GM18505 (cell line): ENCODE data around the gene ZNF813.
"Not testable (repeated sequence)": the region's sequence is repeated elsewhere in the genome, so short reads cannot be mapped to it uniquely, and the experiment has no call there.

Source experiments
- ATAC-seq: cut with Tn5 transposase; IDR thresholded peaks from one replicate; pipeline ENCODE4 v1.9.1; 2021; ENCODE audit not compliant: unreplicated experiment
- POLR2A ChIP-seq: IDR thresholded peaks from 4 replicates; pipeline ENCODE4 v1.6.1; 2011; ENCODE audit warnings: borderline replicate concordance; ENCODE audit not compliant: insufficient read depth, insufficient read length; ENCODE audit errors: extremely low read depth

The ZNF813 gene

GRCh38 chr19:53467485-53468262 lies at the start of gene ZNF813:
TSS of gene ZNF813 (plus strand) at chr19:53467733. CDS start at chr19:53483823, 16,090 bp downstream.
- ATAC-seq = peak; percentile 88

GRCh38 chr19:53420520-53421315 lies 46.8 kb upstream of the ZNF813 start:
- not testable (repeated sequence) for ATAC-seq

More at GRCh38 chr19:53467485-53468262, at the start of gene ZNF813:
- TF ChIP-seq POLR2A = peak; percentile 74

- TF ChIP-seq POLR2A = no peak
- no peak for ATAC-seq
Observed at GRCh38 chr19:53422551-53422950, 45.0 kb upstream of the ZNF813 start.

DNA sequence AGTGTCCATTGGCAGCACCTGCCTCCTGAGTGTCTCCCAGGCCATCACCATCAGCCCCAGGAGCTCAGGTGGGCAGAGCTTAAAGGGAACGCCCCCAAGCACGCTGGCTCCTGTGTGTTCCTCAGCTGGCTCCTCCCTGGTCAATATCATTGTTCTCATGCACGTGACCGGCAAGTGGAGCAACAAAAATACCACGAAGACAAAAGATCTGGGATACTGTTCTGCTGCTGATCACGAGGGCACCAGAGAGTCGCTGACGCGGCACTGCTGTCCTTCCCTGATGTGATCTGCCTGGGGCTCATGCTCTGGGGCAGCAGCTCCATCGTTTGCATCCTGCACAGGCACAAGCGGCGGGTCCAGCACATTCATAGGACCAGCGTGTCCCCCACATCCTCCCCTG lies 44.5 kb upstream of the ZNF813 start:
- ATAC-seq = not testable (repeated sequence)

DNA sequence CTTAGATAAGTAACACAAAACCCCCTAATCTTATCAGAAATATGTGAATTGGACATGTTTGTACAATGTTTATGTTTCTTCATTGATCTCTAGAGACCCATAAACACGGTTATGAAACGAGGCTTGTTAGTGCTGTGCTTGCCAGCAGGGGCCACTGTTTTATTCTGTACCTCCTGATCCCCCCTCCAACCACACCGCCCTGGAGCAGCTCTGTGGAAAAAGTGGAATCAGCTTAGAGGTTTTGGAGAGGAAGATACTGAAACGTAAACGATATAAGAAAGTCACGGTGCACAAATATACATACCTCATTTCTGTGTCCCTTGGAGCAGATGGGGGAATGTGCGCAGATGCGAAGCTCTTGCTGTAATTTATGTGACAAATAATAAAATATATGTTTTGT lies 43.9 kb upstream of the ZNF813 start:
- not testable (repeated sequence) for ATAC-seq

- TF ChIP-seq POLR2A = no peak
- ATAC-seq = no peak
Observed at GRCh38 chr19:53424968-53425597, 42.5 kb upstream of the ZNF813 start.

GRCh38 chr19:53431399-53432087 lies 36.0 kb upstream of the ZNF813 start, which contains the start of gene ZNF761:
TSS of gene ZNF761 (plus strand) at chr19:53431984. CDS start at chr19:53447269, 15,285 bp downstream.
- peak; percentile 92 for ATAC-seq

GRCh38 chr19:53432088-53432661 lies 35.4 kb upstream of the ZNF813 start:
- ATAC-seq = peak; percentile 29
- no peak for TF ChIP-seq POLR2A

More at GRCh38 chr19:53431399-53432087, 36.0 kb upstream of the ZNF813 start, which contains the start of gene ZNF761:
- TF ChIP-seq POLR2A = peak; percentile 87

DNA sequence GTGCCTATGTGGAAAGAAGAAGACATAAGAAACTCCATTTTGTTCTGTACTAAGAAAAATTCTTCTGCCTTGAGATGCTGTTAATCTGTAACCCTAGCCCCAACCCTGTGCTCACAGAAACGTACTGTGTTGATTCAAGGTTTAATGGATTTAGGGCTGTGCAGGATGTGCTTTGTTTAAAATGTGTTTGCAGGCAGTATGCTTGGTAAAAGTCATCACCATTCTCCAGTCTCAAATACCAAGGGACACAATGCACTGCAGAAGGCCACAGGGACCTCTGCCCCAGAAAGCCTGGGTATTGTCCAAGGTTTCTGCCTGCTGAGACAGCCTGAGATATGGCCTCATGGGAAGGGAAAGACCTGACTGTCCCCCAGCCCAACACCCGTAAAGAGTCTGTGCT lies 23.7 kb upstream of the ZNF813 start:
- ATAC-seq = not testable (repeated sequence)

DNA sequence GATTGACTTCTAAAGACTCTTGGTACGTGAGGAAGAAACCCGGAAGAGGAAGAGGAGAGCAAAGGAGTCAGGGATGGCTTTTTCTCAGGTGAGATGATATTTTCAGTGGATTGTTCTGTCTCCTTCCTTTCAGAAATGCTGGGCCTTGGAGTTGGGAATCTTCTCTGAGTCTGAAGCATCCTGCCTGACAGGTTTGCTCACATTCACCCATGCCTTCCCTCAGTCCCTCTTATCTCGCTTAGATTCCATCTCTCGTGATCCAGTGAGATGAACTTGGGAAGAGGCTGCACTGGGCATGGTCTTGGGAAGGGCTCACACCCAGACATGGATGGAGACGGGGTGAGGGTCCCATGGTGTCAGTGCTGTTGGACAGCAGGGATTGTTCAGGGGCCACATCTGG lies 20.3 kb upstream of the ZNF813 start:
- ATAC-seq = not testable (repeated sequence)

DNA sequence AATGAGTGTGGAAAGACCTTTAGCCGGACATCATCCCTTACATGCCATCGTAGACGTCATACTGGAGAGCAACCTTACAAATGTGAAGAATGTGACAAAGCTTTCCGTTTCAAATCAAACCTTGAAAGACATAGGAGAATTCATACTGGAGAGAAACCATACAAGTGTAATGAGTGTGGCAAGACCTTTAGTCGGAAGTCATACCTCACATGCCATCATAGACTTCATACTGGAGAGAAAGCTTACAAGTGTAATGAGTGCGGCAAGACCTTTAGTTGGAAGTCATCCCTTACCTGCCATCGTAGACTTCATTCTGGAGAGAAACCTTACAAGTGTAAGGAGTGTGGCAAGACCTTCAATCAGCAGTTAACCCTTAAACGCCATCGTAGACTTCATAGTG lies 11.7 kb upstream of the ZNF813 start:
- no peak for ATAC-seq
- no peak for TF ChIP-seq POLR2A

DNA sequence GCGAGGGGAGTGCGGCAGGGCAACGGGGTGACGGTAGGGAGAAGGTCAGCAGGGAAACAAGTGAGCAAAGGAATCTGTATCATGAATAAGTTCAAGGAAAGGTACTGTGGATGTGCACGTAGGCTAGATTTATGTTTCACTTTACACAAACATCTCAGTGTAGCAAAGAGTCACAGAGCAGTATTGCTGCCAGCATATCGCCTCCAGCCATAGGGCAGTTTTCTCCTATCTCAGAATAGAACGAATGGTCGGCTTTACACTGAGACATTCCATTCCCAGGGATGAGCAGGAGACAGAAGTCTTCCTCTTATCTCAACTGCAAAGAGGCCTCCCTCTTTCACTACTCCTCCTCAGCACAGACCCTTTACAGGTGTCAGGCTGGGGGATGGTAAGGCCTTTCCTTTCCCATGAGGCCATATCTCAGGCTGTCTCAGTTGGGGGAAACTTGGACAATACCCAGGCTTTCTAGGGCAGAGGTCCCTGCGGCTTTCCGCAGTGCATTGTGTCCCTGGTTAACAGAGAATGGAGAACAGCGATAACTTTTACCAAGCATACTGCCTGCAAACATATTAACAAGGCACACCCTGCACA lies 7.3 kb upstream of the ZNF813 start:
- ATAC-seq = not testable (repeated sequence)

DNA sequence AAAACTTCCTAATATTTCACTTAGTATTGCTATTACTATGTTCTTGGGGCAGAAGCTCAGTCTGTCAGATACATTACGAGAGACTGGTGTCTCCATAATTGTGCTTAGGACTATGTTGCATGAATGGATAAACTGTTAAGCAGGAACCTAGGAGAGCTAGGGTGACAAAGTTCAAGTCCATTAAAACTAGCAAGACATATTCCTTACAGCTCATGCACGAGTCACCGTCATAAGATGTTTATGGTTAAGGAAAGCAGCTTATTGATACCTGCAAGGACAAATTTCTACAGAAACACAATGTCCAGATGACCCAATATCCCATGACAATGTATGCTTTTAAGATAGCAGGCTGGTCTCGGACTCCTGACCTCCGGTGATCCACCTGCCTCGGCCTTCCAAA lies 5.7 kb upstream of the ZNF813 start:
- no peak for TF ChIP-seq POLR2A
- no peak for ATAC-seq
